GM10248 (cell line): Measurements from ENCODE around the gene ORM2.

Experiments used
- CTCF ChIA-PET: fragments of 300-600 bp; sonication (Branson Sonifier 250); formaldehyde crosslinking; extraction: SDS; loops from one replicate; lab custom pipeline; 2021; ENCODE audit warnings: antibody characterized with exemption; lab: Yijun Ruan, JAX
- POLR2A ChIA-PET: fragments of 350-650 bp; sonication (Branson Sonifier 250); formaldehyde crosslinking; extraction: SDS; loops from one replicate; lab custom pipeline; 2020; ENCODE audit warnings: antibody characterized with exemption; lab: Yijun Ruan, JAX
- DNase-seq: peaks from one replicate; pipeline ENCODE4 v3.0.0; 2012; ENCODE audit errors: extremely low spot score
- CTCF ChIP-seq: IDR thresholded peaks from 2 replicates; pipeline ENCODE4 v1.5.1; 2012; ENCODE audit warnings: mild to moderate bottlenecking, low read depth; ENCODE audit errors: extremely low read depth, missing control alignments, control extremely low read depth

The ORM2 gene

GRCh38 chr9:114371343-114371944, 41.8 kb downstream of the ORM2 start:
- POLR2A ChIA-PET: no interaction called here
- no peak for DNase-seq
- CTCF ChIA-PET: interaction anchor here (2.0 to 9.0 kb wide), 3 partner anchors 8 to 33 kb away, joined by 5 to 100 read pairs (median 8); partner anchors contain the start of gene AKNA
- TF ChIP-seq CTCF: no peak

GRCh38 chr9:114371973-114372917, 42.6 kb downstream of the ORM2 start:
- ChIA-PET POLR2A (interaction anchor here (1.5 kb wide), 1 partner anchor 13 kb away, joined by 7 read pairs; no protein-coding TSS in a partner anchor), CTCF (interaction anchor here (1.8 to 9.0 kb wide), 3 partner anchors 14 to 34 kb away, joined by 6 to 100 read pairs (median 8); partner anchors contain the start of gene AKNA)
- DNase-seq: no peak
- TF ChIP-seq CTCF: no peak

- DNase-seq: peak; percentile 85
- ChIA-PET POLR2A (interaction anchor here (1.5 kb wide), 1 partner anchor 13 kb away, joined by 7 read pairs; no protein-coding TSS in a partner anchor), CTCF (interaction anchor here (1.3 to 9.0 kb wide), 4 partner anchors 11 to 34 kb away, joined by 3 to 100 read pairs (median 7); partner anchors contain the start of gene AKNA)
- no peak for TF ChIP-seq CTCF
These were observed 43.3 kb downstream of the ORM2 start for GRCh38 chr9:114372921-114373448.

- ChIA-PET CTCF (interaction anchor here (1.3 to 9.0 kb wide), 3 partner anchors 12 to 32 kb away, joined by 3 to 100 read pairs (median 6); partner anchors contain the start of gene AKNA), POLR2A (interaction anchor here (0.5 to 1.5 kb wide), 2 partner anchors 11 to 555 kb away, joined by 6 to 7 read pairs; no protein-coding TSS in a partner anchor)
- DNase-seq: no peak
- no peak for TF ChIP-seq CTCF
These were observed 44.5 kb downstream of the ORM2 start for GRCh38 chr9:114373960-114374730.

GRCh38 chr9:114374936-114375335, 45.3 kb downstream of the ORM2 start:
- TF ChIP-seq CTCF: no peak
- POLR2A ChIA-PET: no interaction called here

More at GRCh38 chr9:114374936-114375335, 45.3 kb downstream of the ORM2 start:
- DNase-seq: no peak
- CTCF ChIA-PET: interaction anchor here (9.0 kb wide), 1 partner anchor 11 kb away, joined by 100 read pairs; the partner anchor contains the start of gene AKNA
